ENCODE results near the gene GRWD1. TPM values are rescaled to one million over a fixed set of nuclear protein-coding genes. Genes with fewer than 3 reads are reported as not detected.
A peak's percentile ranks its signal among the peaks of the same experiment; 100 is the strongest.

GRWD1 gene
- polyA plus RNA-seq, 2 of the 4 experiments (the other 2 are of a cell fraction) = 48.1 to 87.0 TPM

GRCh38 chr19:48403606-48404005, 42.2 kb upstream of the GRWD1 start:
- H3K4me3 ChIP-seq = no peak overlapping the region
- DNase-seq (ENCODE audit: low read depth in 1 of 2, low spot score in 1 of 2) (peak in 1 of 2 experiments; percentile 78), FAIRE-seq (no peak), ATAC-seq (peak; percentile 47 to 50; a peak in 5 of 6 replicates)
- no peaks in the 10 kb centered on the region for H3K9me3 ChIP-seq
- H3K4me1 ChIP-seq = peaks cover 16% of the 10 kb centered on the region
- H3K27ac ChIP-seq = no peak overlapping the region
- H3K4me2 ChIP-seq = no peak overlapping the region
- ChIA-PET POLR2A (interaction anchor here (0.6 to 0.8 kb wide), 3 partner anchors 12 to 70 kb away, joined by 3 to 4 read pairs (median 4); partner anchors contain the start of gene KDELR1), CTCF (interaction anchor here (0.6 to 8.2 kb wide), 8 partner anchors 10 to 181 kb away, joined by 3 to 41 read pairs (median 5); partner anchors contain the start of genes GRIN2D and KDELR1)
- 69% methylated on average over 3 of the region's 3 CpGs for WGBS (ENCODE audit: missing lambda C conversion rate)
- TF ChIP-seq E2F6 (IDR thresholded peaks at IDR 0.05; ENCODE audit: borderline replicate concordance, low read depth) (no peak), HOXB5 (CRISPR knock-in tag; IDR thresholded peaks at IDR 0.05) (no peak), RFX5 (IDR thresholded peaks at IDR 0.05) (no peak), CBX8 (IDR thresholded peaks at IDR 0.05) (no peak), ZFP36 (IDR thresholded peaks at IDR 0.05; ENCODE audit: borderline replicate concordance, partially characterized antibody) (no peak), EP300 (IDR thresholded peaks at IDR 0.05) (no peak), ZNF302 (CRISPR knock-in tag; IDR thresholded peaks at IDR 0.05) (no peak), POLR2A (IDR thresholded peaks at IDR 0.05; ENCODE audit: low read length) (no peak), ZC3H11A (IDR thresholded peaks at IDR 0.05) (no peak), HEYL (CRISPR knock-in tag; IDR thresholded peaks at IDR 0.05) (no peak), RAD21 (conservative IDR thresholded peaks at IDR 0.05 in 1 of 2, IDR thresholded peaks at IDR 0.05 in 1 of 2) (no peak), EHMT2 (IDR thresholded peaks at IDR 0.05; ENCODE audit: low read depth) (no peak), CEBPB (IDR thresholded peaks at IDR 0.05) (no peak), BHLHE40 (IDR thresholded peaks at IDR 0.05; ENCODE audit: low read depth, low read length) (no peak), NFE2L2 (conservative IDR thresholded peaks at IDR 0.05; ENCODE audit: low read length) (no peak), FOSL2 (IDR thresholded peaks at IDR 0.05) (no peak), FOSL2 (CRISPR knock-in tag; IDR thresholded peaks at IDR 0.05) (no peak)
- TF ChIP-seq, protein P1, sequence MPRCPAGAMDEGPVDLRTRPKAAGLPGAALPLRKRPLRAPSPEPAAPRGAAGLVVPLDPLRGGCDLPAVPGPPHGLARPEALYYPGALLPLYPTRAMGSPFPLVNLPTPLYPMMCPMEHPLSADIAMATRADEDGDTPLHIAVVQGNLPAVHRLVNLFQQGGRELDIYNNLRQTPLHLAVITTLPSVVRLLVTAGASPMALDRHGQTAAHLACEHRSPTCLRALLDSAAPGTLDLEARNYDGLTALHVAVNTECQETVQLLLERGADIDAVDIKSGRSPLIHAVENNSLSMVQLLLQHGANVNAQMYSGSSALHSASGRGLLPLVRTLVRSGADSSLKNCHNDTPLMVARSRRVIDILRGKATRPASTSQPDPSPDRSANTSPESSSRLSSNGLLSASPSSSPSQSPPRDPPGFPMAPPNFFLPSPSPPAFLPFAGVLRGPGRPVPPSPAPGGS (IDR thresholded peaks at IDR 0.05) = no peak
- TF ChIP-seq, protein P2, sequence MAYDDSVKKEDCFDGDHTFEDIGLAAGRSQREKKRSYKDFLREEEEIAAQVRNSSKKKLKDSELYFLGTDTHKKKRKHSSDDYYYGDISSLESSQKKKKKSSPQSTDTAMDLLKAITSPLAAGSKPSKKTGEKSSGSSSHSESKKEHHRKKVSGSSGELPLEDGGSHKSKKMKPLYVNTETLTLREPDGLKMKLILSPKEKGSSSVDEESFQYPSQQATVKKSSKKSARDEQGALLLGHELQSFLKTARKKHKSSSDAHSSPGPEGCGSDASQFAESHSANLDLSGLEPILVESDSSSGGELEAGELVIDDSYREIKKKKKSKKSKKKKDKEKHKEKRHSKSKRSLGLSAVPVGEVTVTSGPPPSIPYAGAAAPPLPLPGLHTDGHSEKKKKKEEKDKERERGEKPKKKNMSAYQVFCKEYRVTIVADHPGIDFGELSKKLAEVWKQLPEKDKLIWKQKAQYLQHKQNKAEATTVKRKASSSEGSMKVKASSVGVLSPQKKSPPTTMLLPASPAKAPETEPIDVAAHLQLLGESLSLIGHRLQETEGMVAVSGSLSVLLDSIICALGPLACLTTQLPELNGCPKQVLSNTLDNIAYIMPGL (CRISPR knock-in tag; IDR thresholded peaks at IDR 0.05; ENCODE audit: borderline replicate concordance) = no peak
- TF ChIP-seq, protein P3, sequence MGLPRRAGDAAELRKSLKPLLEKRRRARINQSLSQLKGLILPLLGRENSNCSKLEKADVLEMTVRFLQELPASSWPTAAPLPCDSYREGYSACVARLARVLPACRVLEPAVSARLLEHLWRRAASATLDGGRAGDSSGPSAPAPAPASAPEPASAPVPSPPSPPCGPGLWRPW (IDR thresholded peaks at IDR 0.05) = no peak

DNA sequence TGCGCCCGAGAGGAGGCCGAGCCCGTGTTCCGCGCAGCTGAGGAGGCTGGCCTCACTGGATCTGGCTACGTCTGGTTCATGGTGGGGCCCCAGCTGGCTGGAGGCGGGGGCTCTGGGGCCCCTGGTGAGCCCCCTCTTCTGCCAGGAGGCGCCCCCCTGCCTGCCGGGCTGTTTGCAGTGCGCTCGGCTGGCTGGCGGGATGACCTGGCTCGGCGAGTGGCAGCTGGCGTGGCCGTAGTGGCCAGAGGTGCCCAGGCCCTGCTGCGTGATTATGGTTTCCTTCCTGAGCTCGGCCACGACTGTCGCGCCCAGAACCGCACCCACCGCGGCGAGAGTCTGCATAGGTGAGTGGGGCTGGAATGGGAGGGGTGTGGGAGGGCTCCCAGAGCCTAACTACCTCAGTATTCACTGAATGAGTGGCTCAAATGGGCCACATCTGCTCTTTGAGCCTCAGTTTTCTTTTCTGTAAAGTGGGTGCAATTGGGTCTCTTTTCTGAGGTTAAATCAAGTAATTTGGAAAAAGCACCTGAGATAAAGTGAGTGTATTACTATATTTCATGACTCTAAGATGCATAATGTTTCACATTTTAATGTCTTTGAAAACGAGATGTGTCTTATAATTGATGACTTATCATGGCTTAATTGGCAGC, 40.6 kb upstream of the GRWD1 start:
- peaks cover 6% of the 10 kb centered on the region for H3K4me1 ChIP-seq
- POLR2A ChIA-PET = no interaction called here
- H3K27ac ChIP-seq = no peak overlapping the region
- no peaks in the 10 kb centered on the region for H3K9me3 ChIP-seq
- H3K4me2 ChIP-seq = no peak overlapping the region
- ATAC-seq (no peak), DNase-seq (ENCODE audit: low read depth in 1 of 2, low spot score in 1 of 2) (no peak), FAIRE-seq (no peak)
- H3K4me3 ChIP-seq = no peak overlapping the region
- TF ChIP-seq POLR2A (IDR thresholded peaks at IDR 0.05; ENCODE audit: low read length) (no peak), FOXS1 (CRISPR knock-in tag; IDR thresholded peaks at IDR 0.05) (no peak), HDAC2 (IDR thresholded peaks at IDR 0.05) (no peak), SMC3 (IDR thresholded peaks at IDR 0.05) (no peak), NFE2L2 (conservative IDR thresholded peaks at IDR 0.05; ENCODE audit: low read length) (no peak), RNF2 (IDR thresholded peaks at IDR 0.05; ENCODE audit: borderline replicate concordance, low read depth) (no peak), KDM1A (IDR thresholded peaks at IDR 0.05; ENCODE audit: low read depth) (no peak)
- 94% methylated on average over 25 of the region's 27 CpGs for WGBS (ENCODE audit: missing lambda C conversion rate)
- CTCF ChIA-PET = interaction anchor here (0.5 to 8.2 kb wide), 6 partner anchors 9 to 179 kb away, joined by 3 to 41 read pairs (median 4); partner anchors contain the start of gene KDELR1
